Neural crest cell (in vitro differentiated cells): ENCODE data around the gene ID2. TPM values are rescaled to one million over a fixed set of nuclear protein-coding genes. Genes with fewer than 3 reads are reported as not detected.
A peak's percentile ranks its signal among the peaks of the same experiment; 100 is the strongest.

Source experiments
- DNase-seq: peaks from one replicate; pipeline ENCODE4 v3.0.0; 2021; ENCODE audit warnings: low read depth, mixed read lengths, low spot score
- H3K27ac Mint-ChIP-seq: one replicate; pipeline ENCODE4 v1.8.0; 2021; ENCODE audit warnings: mild to moderate bottlenecking, mixed read lengths; ENCODE audit not compliant: unreplicated experiment
- H3K27me3 Mint-ChIP-seq: 2 replicates; pipeline ENCODE4 v1.8.0; 2021; ENCODE audit warnings: low read depth, mild to moderate bottlenecking, mixed read lengths
- H3K36me3 Mint-ChIP-seq: 2 replicates; pipeline ENCODE4 v1.8.0; 2021; ENCODE audit warnings: low read depth, mild to moderate bottlenecking, mixed read lengths
- H3K4me1 Mint-ChIP-seq: 2 replicates; pipeline ENCODE4 v1.8.0; 2021; ENCODE audit warnings: mixed read lengths
- H3K4me3 Mint-ChIP-seq: one replicate; pipeline ENCODE4 v1.8.0; 2021; ENCODE audit warnings: mild to moderate bottlenecking, mixed read lengths
- H3K9me3 Mint-ChIP-seq: 2 replicates; pipeline ENCODE4 v1.8.0; 2021; ENCODE audit warnings: mixed read lengths
- CTCF ChIP-seq: fragments of 200-600 bp; sonication (generic); conservative IDR thresholded peaks from 2 replicates; pipeline ENCODE4 v1.5.0; 2021; ENCODE audit warnings: antibody characterized with exemption, mild to moderate bottlenecking
- total RNA-seq: library from RNA; stranded (reverse); gene quantifications from 2 replicates; pipeline ENCODE4 v1.2.1, GENCODE V29; 2021

Gene ID2
- total RNA-seq, 1 donor from 2014 or later = 46.1 TPM

GRCh38 chr2:8650256-8650655, 31.6 kb upstream of the ID2 start:
- Mint-ChIP-seq H3K27ac (peak overlapping the region; percentile 67), H3K9me3 (peaks cover 3% of the 10 kb centered on the region)

GRCh38 chr2:8652774-8653426, 29.0 kb upstream of the ID2 start:
- no peak for DNase-seq
- no peak for TF ChIP-seq CTCF
- Mint-ChIP-seq H3K27me3 (peaks cover 4% of the 10 kb centered on the region), H3K4me1 (peaks cover 61% of the 10 kb centered on the region), H3K4me3 (peak overlapping the region; percentile 48), H3K27ac (no peak overlapping the region), H3K9me3 (no peaks in the 10 kb centered on the region), H3K36me3 (no peaks in the 10 kb centered on the region)

More at GRCh38 chr2:8650256-8650655, 31.6 kb upstream of the ID2 start:
- H3K36me3 Mint-ChIP-seq = peaks cover 2% of the 10 kb centered on the region
- H3K4me3 Mint-ChIP-seq = no peak overlapping the region
- peaks cover 46% of the 10 kb centered on the region for H3K4me1 Mint-ChIP-seq
- no peaks in the 10 kb centered on the region for H3K27me3 Mint-ChIP-seq
- DNase-seq = no peak
- TF ChIP-seq CTCF = no peak

GRCh38 chr2:8653485-8653884, 28.4 kb upstream of the ID2 start:
- Mint-ChIP-seq H3K4me1 (peaks cover 61% of the 10 kb centered on the region), H3K9me3 (no peaks in the 10 kb centered on the region), H3K27me3 (peaks cover 4% of the 10 kb centered on the region), H3K4me3 (peak overlapping the region; percentile 48), H3K36me3 (no peaks in the 10 kb centered on the region), H3K27ac (no peak overlapping the region)
- DNase-seq = no peak
- TF ChIP-seq CTCF = no peak

GRCh38 chr2:8654041-8654440, 27.8 kb upstream of the ID2 start:
- no peak for TF ChIP-seq CTCF
- DNase-seq = no peak
- Mint-ChIP-seq H3K36me3 (no peaks in the 10 kb centered on the region), H3K9me3 (no peaks in the 10 kb centered on the region), H3K27ac (no peak overlapping the region), H3K4me1 (peaks cover 57% of the 10 kb centered on the region), H3K27me3 (peaks cover 4% of the 10 kb centered on the region), H3K4me3 (no peak overlapping the region)

- Mint-ChIP-seq H3K4me1 (peaks cover 57% of the 10 kb centered on the region), H3K4me3 (no peak overlapping the region), H3K27me3 (peaks cover 4% of the 10 kb centered on the region), H3K36me3 (no peaks in the 10 kb centered on the region), H3K9me3 (no peaks in the 10 kb centered on the region), H3K27ac (no peak overlapping the region)
- DNase-seq = no peak
- TF ChIP-seq CTCF = no peak
Observed at GRCh38 chr2:8654483-8654882, 27.4 kb upstream of the ID2 start.
